HepG2 (cell line): ENCODE measurements around the gene DMPK. TPM values are rescaled to one million over a fixed set of nuclear protein-coding genes. Genes with fewer than 3 reads are reported as not detected.

Source experiments
- FOXP1 ChIP-seq, 2 experiments: fragments of 450-650 bp in 1 of 2; IDR thresholded peaks; 2 replicates each; pipeline ENCODE4 v1.6.1; 2017 to 2018; ENCODE audit warnings: antibody characterized with exemption in 1 of 2
- GZF1 ChIP-seq: sonication (generic); formaldehyde crosslinking; IDR thresholded peaks from 2 replicates; pipeline ENCODE4 v1.5.1; 2020; ENCODE audit warnings: mild to moderate bottlenecking, missing genetic modification reagents
- JUND ChIP-seq: sonication (generic); formaldehyde crosslinking; IDR thresholded peaks from 2 replicates; pipeline ENCODE4 v1.8.0; 2022; ENCODE audit warnings: mild to moderate bottlenecking, missing genetic modification reagents
- KDM5A ChIP-seq: fragments of 200-600 bp; sonication (generic); IDR thresholded peaks from 2 replicates; pipeline ENCODE4 v1.7.0; 2018; ENCODE audit warnings: antibody characterized with exemption, mild to moderate bottlenecking, low read length, borderline replicate concordance
- RFX5 ChIP-seq: IDR thresholded peaks from 2 replicates; pipeline ENCODE4 v1.6.1; 2011; ENCODE audit warnings: low read depth, low read length, improper control_type of control experiment
- SAP130 ChIP-seq: IDR thresholded peaks from 2 replicates; pipeline ENCODE4 v1.6.1; 2016; ENCODE audit warnings: low read depth
- SMAD1 ChIP-seq: sonication (generic); formaldehyde crosslinking; IDR thresholded peaks from 2 replicates; pipeline ENCODE4 v1.4.0; 2020; ENCODE audit warnings: missing genetic modification reagents, low read depth, mild to moderate bottlenecking, borderline replicate concordance
- TCF7L2 ChIP-seq: IDR thresholded peaks from 2 replicates; pipeline ENCODE4 v1.6.1; 2011; ENCODE audit warnings: mild to moderate bottlenecking, low read depth, low read length, moderate library complexity
- TRIM24 ChIP-seq: sonication (generic); formaldehyde crosslinking; IDR thresholded peaks from 2 replicates; pipeline ENCODE4 v1.8.0; 2022; ENCODE audit warnings: mild to moderate bottlenecking, missing genetic modification reagents
- U2AF2 ChIP-seq: fragments of 200-400 bp; formaldehyde crosslinking; IDR thresholded peaks from 2 replicates; pipeline ENCODE4 v1.6.1; 2017; ENCODE audit warnings: low read depth, mild to moderate bottlenecking, low read length
- ZKSCAN1 ChIP-seq: fragments of 150-350 bp; IDR thresholded peaks from 2 replicates; pipeline ENCODE4 v1.6.1; 2014; ENCODE audit warnings: low read length
- ZNF121 ChIP-seq: sonication (generic); formaldehyde crosslinking; IDR thresholded peaks from 2 replicates; pipeline ENCODE4 v1.5.0; 2020; ENCODE audit warnings: mild to moderate bottlenecking, missing genetic modification reagents
- ZNF33A ChIP-seq: sonication (generic); formaldehyde crosslinking; IDR thresholded peaks from 2 replicates; pipeline ENCODE4 v1.5.1; 2020; ENCODE audit warnings: missing genetic modification reagents, mild to moderate bottlenecking, moderate library complexity, borderline replicate concordance
- ZNF674 ChIP-seq: sonication (generic); formaldehyde crosslinking; IDR thresholded peaks from 2 replicates; pipeline ENCODE4 v1.5.0; 2020; ENCODE audit warnings: low read depth, mild to moderate bottlenecking, missing genetic modification reagents
- ZNF780A ChIP-seq: sonication (generic); formaldehyde crosslinking; IDR thresholded peaks from 2 replicates; pipeline ENCODE4 v1.8.0; 2022; ENCODE audit warnings: mild to moderate bottlenecking, missing genetic modification reagents, moderate library complexity
- ZNF790 ChIP-seq: sonication (generic); formaldehyde crosslinking; IDR thresholded peaks from 2 replicates; pipeline ENCODE4 v1.8.0; 2022; ENCODE audit warnings: missing genetic modification reagents, mild to moderate bottlenecking, borderline replicate concordance
- ZSCAN9 ChIP-seq: IDR thresholded peaks from 2 replicates; pipeline ENCODE4 v1.6.1; 2016; ENCODE audit warnings: borderline replicate concordance
- polyA plus RNA-seq, 8 experiments: library from polyadenylated mRNA; depleted of rRNA in 3 of 8; stranded (reverse) in 7 of 8; unstranded in 1 of 8; fragments of >200 nt; fragmentation: Illumina TruSeq in 4 of 8; extraction: Trizol in 4 of 8; gene quantifications; 2 replicates each; pipeline versions ENCODE4 v1.2.1 to v1.2.3, GENCODE V29; 2011 to 2016; ENCODE audit warnings: low read depth in 4 of 8, missing spikeins in 1 of 8, mixed read lengths in 1 of 8; ENCODE audit not compliant: insufficient read depth in 1 of 8
- total RNA-seq, 5 experiments: library from RNA; depleted of rRNA; stranded (reverse); fragments of >200 nt; fragmentation: Illumina TruSeq; extraction: Trizol; gene quantifications; 2 replicates each; pipeline ENCODE4 v1.2.3, GENCODE V29; 2016; ENCODE audit warnings: low read depth in 1 of 5
- TF ChIP-seq, protein P1 (sequence below): sonication (generic); formaldehyde crosslinking; conservative IDR thresholded peaks from 2 replicates; pipeline ENCODE4 v1.4.0; 2020; ENCODE audit warnings: missing genetic modification reagents
- TF ChIP-seq, protein P2 (sequence below): sonication (generic); formaldehyde crosslinking; IDR thresholded peaks from 2 replicates; pipeline ENCODE4 v1.4.0; 2020; ENCODE audit warnings: missing genetic modification reagents, borderline replicate concordance
- TF ChIP-seq, protein P3 (sequence below): sonication (generic); formaldehyde crosslinking; IDR thresholded peaks from 2 replicates; pipeline ENCODE4 v1.5.0; 2020; ENCODE audit warnings: missing genetic modification reagents, mild to moderate bottlenecking, borderline replicate concordance
- TF ChIP-seq, protein P4 (sequence below): sonication (generic); formaldehyde crosslinking; IDR thresholded peaks from 2 replicates; pipeline ENCODE4 v1.5.0; 2020; ENCODE audit warnings: missing genetic modification reagents, mild to moderate bottlenecking, borderline replicate concordance
- TF ChIP-seq, protein P5 (sequence below): sonication (generic); formaldehyde crosslinking; IDR thresholded peaks from 2 replicates; pipeline ENCODE4 v1.5.0; 2020; ENCODE audit warnings: missing genetic modification reagents
- TF ChIP-seq, protein P6 (sequence below): sonication (generic); formaldehyde crosslinking; IDR thresholded peaks from 2 replicates; pipeline ENCODE4 v1.4.0; 2020; ENCODE audit warnings: missing genetic modification reagents

Gene DMPK
- total and polyA plus RNA-seq, 2 of the 13 experiments (the other 11 are each of a cell fraction or from before 2014, with no cell fraction given), result 5.3 to 8.8 TPM

DNA sequence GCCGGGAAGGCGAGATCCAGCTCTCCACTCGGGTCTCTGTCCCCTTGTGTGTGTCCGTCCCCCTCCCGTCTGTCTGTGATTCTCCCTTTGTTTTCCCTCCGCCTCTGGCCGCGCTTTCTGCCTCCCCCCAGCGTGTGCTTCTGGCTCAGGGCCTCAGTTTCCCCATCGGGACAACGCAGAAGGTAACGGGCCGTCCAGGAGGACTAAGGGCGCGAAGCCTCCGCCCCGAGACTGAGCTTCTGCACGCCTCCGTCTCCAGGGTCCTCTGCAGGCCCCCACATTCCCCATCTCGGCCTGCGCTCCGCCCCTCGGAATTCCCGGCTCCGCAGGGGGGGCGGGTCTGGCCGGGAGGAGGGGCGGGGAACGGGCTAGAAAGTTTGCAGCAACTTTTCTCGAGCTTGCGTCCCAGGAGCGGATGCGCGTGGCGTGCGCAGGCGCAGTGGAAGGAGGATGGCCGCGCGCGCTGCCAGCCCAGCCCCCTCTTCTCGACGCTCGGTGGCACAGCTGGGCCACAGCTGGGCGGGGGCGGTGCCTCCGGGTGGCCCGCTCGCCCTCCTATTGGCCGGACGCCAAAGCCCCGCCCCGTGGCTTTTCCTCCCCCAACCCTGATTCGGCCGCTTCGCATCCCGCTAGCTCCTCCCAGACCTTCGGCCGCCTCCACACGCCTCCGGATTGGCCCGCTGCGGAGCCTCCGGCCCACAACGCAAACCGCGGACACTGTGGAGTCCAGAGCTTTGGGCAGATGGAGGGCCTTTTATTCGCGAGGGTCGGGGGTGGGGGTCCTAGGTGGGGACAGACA, 13.1 kb downstream of the DMPK start, which contains the start of gene SIX5 (continued):
- no peak for TF ChIP-seq U2AF2
- peak; percentile 88 for TF ChIP-seq SAP130 (CRISPR knock-in tag)
- TF ChIP-seq ZNF121 (CRISPR knock-in tag), result no peak
- TF ChIP-seq KDM5A, result peak; percentile 34; the same call in 1 of the 2 replicates
- TF ChIP-seq, protein P1, sequence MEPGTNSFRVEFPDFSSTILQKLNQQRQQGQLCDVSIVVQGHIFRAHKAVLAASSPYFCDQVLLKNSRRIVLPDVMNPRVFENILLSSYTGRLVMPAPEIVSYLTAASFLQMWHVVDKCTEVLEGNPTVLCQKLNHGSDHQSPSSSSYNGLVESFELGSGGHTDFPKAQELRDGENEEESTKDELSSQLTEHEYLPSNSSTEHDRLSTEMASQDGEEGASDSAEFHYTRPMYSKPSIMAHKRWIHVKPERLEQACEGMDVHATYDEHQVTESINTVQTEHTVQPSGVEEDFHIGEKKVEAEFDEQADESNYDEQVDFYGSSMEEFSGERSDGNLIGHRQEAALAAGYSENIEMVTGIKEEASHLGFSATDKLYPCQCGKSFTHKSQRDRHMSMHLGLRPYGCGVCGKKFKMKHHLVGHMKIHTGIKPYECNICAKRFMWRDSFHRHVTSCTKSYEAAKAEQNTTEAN (CRISPR knock-in tag), result peak; percentile 79
- TF ChIP-seq, protein P2, sequence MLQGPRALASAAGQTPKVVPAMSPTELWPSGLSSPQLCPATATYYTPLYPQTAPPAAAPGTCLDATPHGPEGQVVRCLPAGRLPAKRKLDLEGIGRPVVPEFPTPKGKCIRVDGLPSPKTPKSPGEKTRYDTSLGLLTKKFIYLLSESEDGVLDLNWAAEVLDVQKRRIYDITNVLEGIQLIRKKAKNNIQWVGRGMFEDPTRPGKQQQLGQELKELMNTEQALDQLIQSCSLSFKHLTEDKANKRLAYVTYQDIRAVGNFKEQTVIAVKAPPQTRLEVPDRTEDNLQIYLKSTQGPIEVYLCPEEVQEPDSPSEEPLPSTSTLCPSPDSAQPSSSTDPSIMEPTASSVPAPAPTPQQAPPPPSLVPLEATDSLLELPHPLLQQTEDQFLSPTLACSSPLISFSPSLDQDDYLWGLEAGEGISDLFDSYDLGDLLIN (CRISPR knock-in tag), result no peak
- 0 out of 2 replicates have a peak, but pooled peaks have one; percentile 33 for TF ChIP-seq RFX5
- no peak for TF ChIP-seq FOXP1 (IDR thresholded peaks at IDR 0.05)
- no peak for TF ChIP-seq FOXP1 (CRISPR knock-in tag; IDR thresholded peaks at IDR 0.05)
- no peak for TF ChIP-seq SMAD1
- TF ChIP-seq ZNF674 (CRISPR knock-in tag), result no peak
- TF ChIP-seq ZNF33A (CRISPR knock-in tag), result no peak
- 0 out of 2 replicates have a peak, but pooled peaks have one; percentile 43 for TF ChIP-seq ZSCAN9 (CRISPR knock-in tag)
- TF ChIP-seq JUND (CRISPR knock-in tag), result no peak
- TF ChIP-seq, protein P3, sequence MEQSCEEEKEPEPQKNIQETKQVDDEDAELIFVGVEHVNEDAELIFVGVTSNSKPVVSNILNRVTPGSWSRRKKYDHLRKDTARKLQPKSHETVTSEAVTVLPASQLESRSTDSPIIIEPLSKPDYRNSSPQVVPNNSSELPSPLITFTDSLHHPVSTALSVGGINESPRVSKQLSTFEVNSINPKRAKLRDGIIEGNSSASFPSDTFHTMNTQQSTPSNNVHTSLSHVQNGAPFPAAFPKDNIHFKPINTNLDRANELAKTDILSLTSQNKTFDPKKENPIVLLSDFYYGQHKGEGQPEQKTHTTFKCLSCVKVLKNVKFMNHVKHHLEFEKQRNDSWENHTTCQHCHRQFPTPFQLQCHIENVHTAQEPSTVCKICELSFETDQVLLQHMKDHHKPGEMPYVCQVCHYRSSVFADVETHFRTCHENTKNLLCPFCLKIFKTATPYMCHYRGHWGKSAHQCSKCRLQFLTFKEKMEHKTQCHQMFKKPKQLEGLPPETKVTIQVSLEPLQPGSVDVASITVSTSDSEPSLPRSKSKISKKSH (CRISPR knock-in tag), result no peak; the same call in 1 of the 2 replicates
- TF ChIP-seq GZF1 (CRISPR knock-in tag), result no peak
- TF ChIP-seq, protein P4, sequence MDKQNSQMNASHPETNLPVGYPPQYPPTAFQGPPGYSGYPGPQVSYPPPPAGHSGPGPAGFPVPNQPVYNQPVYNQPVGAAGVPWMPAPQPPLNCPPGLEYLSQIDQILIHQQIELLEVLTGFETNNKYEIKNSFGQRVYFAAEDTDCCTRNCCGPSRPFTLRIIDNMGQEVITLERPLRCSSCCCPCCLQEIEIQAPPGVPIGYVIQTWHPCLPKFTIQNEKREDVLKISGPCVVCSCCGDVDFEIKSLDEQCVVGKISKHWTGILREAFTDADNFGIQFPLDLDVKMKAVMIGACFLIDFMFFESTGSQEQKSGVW (CRISPR knock-in tag), result no peak
- TF ChIP-seq ZNF780A, result no peak
- TF ChIP-seq, protein P5, sequence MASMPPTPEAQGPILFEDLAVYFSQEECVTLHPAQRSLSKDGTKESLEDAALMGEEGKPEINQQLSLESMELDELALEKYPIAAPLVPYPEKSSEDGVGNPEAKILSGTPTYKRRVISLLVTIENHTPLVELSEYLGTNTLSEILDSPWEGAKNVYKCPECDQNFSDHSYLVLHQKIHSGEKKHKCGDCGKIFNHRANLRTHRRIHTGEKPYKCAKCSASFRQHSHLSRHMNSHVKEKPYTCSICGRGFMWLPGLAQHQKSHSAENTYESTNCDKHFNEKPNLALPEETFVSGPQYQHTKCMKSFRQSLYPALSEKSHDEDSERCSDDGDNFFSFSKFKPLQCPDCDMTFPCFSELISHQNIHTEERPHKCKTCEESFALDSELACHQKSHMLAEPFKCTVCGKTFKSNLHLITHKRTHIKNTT, result no peak
- no peak for TF ChIP-seq TRIM24
- no peak for TF ChIP-seq TCF7L2
- TF ChIP-seq, protein P6, sequence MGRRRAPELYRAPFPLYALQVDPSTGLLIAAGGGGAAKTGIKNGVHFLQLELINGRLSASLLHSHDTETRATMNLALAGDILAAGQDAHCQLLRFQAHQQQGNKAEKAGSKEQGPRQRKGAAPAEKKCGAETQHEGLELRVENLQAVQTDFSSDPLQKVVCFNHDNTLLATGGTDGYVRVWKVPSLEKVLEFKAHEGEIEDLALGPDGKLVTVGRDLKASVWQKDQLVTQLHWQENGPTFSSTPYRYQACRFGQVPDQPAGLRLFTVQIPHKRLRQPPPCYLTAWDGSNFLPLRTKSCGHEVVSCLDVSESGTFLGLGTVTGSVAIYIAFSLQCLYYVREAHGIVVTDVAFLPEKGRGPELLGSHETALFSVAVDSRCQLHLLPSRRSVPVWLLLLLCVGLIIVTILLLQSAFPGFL (CRISPR knock-in tag), result no peak
- no peak; the same call in 1 of the 2 replicates for TF ChIP-seq ZNF790
- no peak for TF ChIP-seq ZKSCAN1
